BLaER1 treated with 17β-estradiol and CSF1 and Interleukin-3, amounts not matched to agents 10 nM and 100 nM (cell line): ENCODE results near the gene DYDC1.
"Not testable (repeated sequence)": the region's sequence is repeated elsewhere in the genome, so short reads cannot be mapped to it uniquely, and the experiment has no call there.

Experiments
- H3K27ac ChIP-seq, 11 experiments: shearing (Covaris generic); formaldehyde crosslinking; 2 replicates each; pipeline ENCODE4 v1.8.1; 2022
- H3K27me3 ChIP-seq, 11 experiments: shearing (Covaris generic); formaldehyde crosslinking; 2 replicates each; pipeline ENCODE4 v1.8.1; 2022
- H3K36me3 ChIP-seq, 11 experiments: shearing (Covaris generic); formaldehyde crosslinking; 2 replicates each; pipeline ENCODE4 v1.8.1; 2022
- H3K4me1 ChIP-seq, 10 experiments: shearing (Covaris generic); formaldehyde crosslinking; 2 replicates each; pipeline ENCODE4 v1.8.1; 2022
- H3K4me2 ChIP-seq, 11 experiments: shearing (Covaris generic); formaldehyde crosslinking; 2 replicates each; pipeline ENCODE4 v1.8.1; 2022
- H3K4me3 ChIP-seq, 10 experiments: shearing (Covaris generic); formaldehyde crosslinking; 2 replicates each; pipeline ENCODE4 v1.8.1; 2022
- H3K9ac ChIP-seq, 11 experiments: shearing (Covaris generic); formaldehyde crosslinking; 2 replicates each; pipeline ENCODE4 v1.8.1; 2022
- H3K9me3 ChIP-seq, 11 experiments: shearing (Covaris generic); formaldehyde crosslinking; replicated peaks in 1 of 11; 2 replicates each; pipeline ENCODE4 v1.8.1; 2022
- H4K20me1 ChIP-seq, 11 experiments: shearing (Covaris generic); formaldehyde crosslinking; 2 replicates each; pipeline ENCODE4 v1.8.1; 2022
- Cebpa-rat ChIP-seq, 11 experiments: shearing (Covaris generic); IDR thresholded peaks; 2 replicates each; pipeline ENCODE4 v1.8.1; 2022

DYDC1 gene

DNA sequence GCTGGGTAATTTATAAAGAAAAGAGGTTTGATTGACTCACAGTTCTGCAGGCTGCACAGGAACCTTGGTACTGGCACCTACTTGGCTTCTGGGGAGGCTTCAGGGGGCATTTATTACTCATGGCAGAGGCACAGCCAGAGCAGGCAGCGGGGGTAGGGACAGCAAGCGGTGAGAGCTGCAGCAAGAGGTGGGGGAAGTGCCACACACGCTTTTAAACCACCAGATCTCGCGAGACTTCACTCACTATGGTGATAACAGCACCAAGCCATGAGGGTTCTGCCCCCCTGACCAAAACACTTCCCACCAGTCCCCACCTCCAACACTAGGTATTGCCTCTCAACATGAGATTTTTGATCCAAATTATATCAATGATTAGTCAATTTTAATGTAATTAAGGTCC is 43.0 kb downstream of the DYDC1 start:
- Histone ChIP-seq H3K4me3 (no peak overlapping the region), H4K20me1 (no peaks in the 10 kb centered on the region), H3K4me2 (peak overlapping the region in 2 of 11 experiments; percentile 10 to 15; a peak in 2 of 22 replicates), H3K27me3 (no peaks in the 10 kb centered on the region), H3K9me3 (peaks cover 5 to 26% (median 13%) of the 10 kb centered on the region in 11 experiments; a peak in 20 of 22 replicates), H3K9ac (no peak overlapping the region), H3K4me1 (peaks cover 0 to 22% (median 8%) of the 10 kb centered on the region in 10 experiments; a peak in 10 of 20 replicates), H3K27ac (no peak overlapping the region), H3K36me3 (no peaks in the 10 kb centered on the region)
- TF ChIP-seq Cebpa-rat (IDR thresholded peaks at IDR 0.05), result no peak

DNA sequence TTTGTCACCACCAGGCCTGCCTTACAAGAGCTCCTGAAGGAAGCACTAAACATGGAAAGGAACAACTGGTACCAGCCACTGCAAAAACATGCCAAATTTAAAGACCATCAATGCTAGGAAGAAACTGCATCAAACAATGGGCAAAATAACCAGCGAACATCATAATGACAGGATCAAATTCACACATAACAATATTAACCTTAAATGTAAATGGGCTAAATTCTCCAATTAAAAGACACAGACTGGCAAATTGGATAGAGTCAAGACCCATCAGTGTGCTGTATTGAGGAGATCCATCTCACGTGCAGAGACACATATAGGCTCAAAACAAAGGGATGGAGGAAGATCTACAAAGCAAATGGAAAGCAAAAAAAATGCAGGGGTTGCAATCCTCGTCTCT is 50.6 kb downstream of the DYDC1 start:
- peaks cover 12 to 48% (median 23%) of the 10 kb centered on the region in 11 experiments; a peak in 19 of 22 replicates for H3K9me3 ChIP-seq
- not testable (repeated sequence) for H3K36me3 ChIP-seq, H3K9ac ChIP-seq, H3K27ac ChIP-seq, H3K27me3 ChIP-seq, H3K4me3 ChIP-seq, H4K20me1 ChIP-seq, H3K4me2 ChIP-seq, H3K4me1 ChIP-seq

DNA sequence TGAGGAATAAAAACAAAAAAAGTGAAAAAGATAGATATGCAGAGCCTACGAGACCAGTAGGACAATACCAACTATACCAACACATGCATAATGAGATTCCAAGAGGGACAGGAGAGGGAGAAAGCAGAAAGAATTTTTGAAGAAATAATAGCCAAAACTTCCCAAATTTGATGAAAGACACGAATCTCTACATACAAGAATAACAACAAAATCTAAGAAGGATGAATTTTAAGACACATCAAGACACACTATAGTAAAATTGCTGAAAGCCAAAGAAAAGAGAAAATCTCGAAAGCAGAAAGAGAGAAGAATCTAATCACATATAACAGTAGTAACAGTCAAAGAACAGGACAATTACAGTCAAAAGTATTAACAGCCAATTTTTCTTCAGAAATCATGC is 59.6 kb downstream of the DYDC1 start:
- Histone ChIP-seq H3K27me3 (no peaks in the 10 kb centered on the region), H3K4me3 (no peak overlapping the region), H3K4me2 (no peak overlapping the region), H3K4me1 (no peaks in the 10 kb centered on the region), H3K9me3 (peaks cover 12 to 65% (median 24%) of the 10 kb centered on the region in 11 experiments; a peak in 21 of 22 replicates), H3K36me3 (no peaks in the 10 kb centered on the region), H3K9ac (no peak overlapping the region), H4K20me1 (no peaks in the 10 kb centered on the region), H3K27ac (no peak overlapping the region)
- no peak for TF ChIP-seq Cebpa-rat (IDR thresholded peaks at IDR 0.05)

DNA sequence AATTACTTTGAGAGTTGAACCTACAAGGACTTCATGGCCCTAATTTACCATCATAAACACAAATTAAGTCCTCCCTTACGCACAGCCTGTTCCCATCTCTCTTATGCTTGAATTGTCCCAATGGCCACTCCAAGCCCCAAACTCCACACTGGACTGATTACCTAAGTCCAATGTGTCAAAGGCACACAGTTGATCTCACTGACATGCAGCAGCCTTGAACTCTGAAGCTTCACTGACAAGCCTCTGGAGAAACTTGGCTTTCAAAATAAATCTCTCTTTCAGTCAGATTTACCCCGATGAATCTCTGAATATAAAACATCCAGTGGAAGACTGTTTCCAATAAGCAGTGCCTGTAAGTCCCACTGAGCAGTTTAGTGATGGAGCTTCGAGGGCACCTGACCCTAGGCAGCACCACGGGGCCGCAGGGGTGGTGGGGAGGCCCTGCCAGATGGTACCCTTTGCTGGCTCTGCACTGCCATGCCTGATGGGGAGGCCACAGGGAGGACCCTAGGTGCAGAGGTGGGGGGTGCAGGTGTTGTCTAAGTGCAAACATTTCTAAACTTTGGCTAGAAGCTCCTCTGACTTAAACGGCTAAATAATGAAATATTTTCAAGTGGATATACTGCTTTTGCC is 63.8 kb downstream of the DYDC1 start:
- H3K9me3 ChIP-seq, result peaks cover 4 to 31% (median 9%) of the 10 kb centered on the region in 11 experiments; a peak in 18 of 22 replicates

GRCh38 chr10:80290474-80291220 is 65.9 kb downstream of the DYDC1 start:
- no peak overlapping the region for H3K4me2 ChIP-seq

More for the DNA sequence above, 63.8 kb downstream of the DYDC1 start:
- TF ChIP-seq Cebpa-rat (IDR thresholded peaks at IDR 0.05), result no peak
- no peaks in the 10 kb centered on the region for H4K20me1 ChIP-seq
- H3K4me1 ChIP-seq, result peaks cover 0 to 12% (median 8%) of the 10 kb centered on the region in 10 experiments; a peak in 13 of 20 replicates
- H3K9ac ChIP-seq, result no peak overlapping the region
- H3K4me2 ChIP-seq, result no peak overlapping the region
- no peaks in the 10 kb centered on the region for H3K27me3 ChIP-seq
- no peaks in the 10 kb centered on the region for H3K36me3 ChIP-seq
- no peak overlapping the region for H3K4me3 ChIP-seq
- no peak overlapping the region for H3K27ac ChIP-seq

GRCh38 chr10:80289451-80290287 is 66.9 kb downstream of the DYDC1 start, which contains the start of gene MAT1A:
Gene MAT1A, minus strand, starts transcription at chr10:80289658. Its CDS starts 235 bp downstream, at chr10:80289423.
- no peak within 1 kb of the TSS for H3K9ac ChIP-seq
- no peak for TF ChIP-seq Cebpa-rat (IDR thresholded peaks at IDR 0.05)
- peak within 1 kb of the TSS in 7 of 11 experiments; percentile 39 to 69 (median 56); a peak in 13 of 22 replicates for H3K4me2 ChIP-seq

More at GRCh38 chr10:80290474-80291220, 65.9 kb downstream of the DYDC1 start:
- Histone ChIP-seq H3K9me3 (peaks cover 0 to 10% (median 0%) of the 10 kb centered on the region in 11 experiments; a peak in 4 of 22 replicates), H3K27me3 (no peaks in the 10 kb centered on the region), H3K9ac (no peak overlapping the region), H3K4me1 (peaks cover 0 to 14% (median 9%) of the 10 kb centered on the region in 10 experiments; a peak in 13 of 20 replicates), H3K4me3 (no peak overlapping the region), H3K36me3 (no peaks in the 10 kb centered on the region), H4K20me1 (no peaks in the 10 kb centered on the region), H3K27ac (no peak overlapping the region)
- no peak for TF ChIP-seq Cebpa-rat (IDR thresholded peaks at IDR 0.05)

GRCh38 chr10:80288849-80289248 is 67.7 kb downstream of the DYDC1 start:
- Histone ChIP-seq H4K20me1 (no peaks in the 10 kb centered on the region), H3K4me1 (peaks cover 0 to 18% (median 9%) of the 10 kb centered on the region in 10 experiments; a peak in 13 of 20 replicates), H3K27me3 (no peaks in the 10 kb centered on the region), H3K9ac (no peak overlapping the region), H3K36me3 (no peaks in the 10 kb centered on the region), H3K9me3 (no peaks in the 10 kb centered on the region), H3K4me3 (no peak overlapping the region), H3K27ac (no peak overlapping the region), H3K4me2 (peak overlapping the region in 5 of 11 experiments; percentile 39 to 67 (median 56); a peak in 5 of 22 replicates)
- TF ChIP-seq Cebpa-rat (IDR thresholded peaks at IDR 0.05), result no peak

More at GRCh38 chr10:80289451-80290287, 66.9 kb downstream of the DYDC1 start, which contains the start of gene MAT1A:
- peaks cover 0 to 18% (median 9%) of the 10 kb centered on the region in 10 experiments; a peak in 13 of 20 replicates for H3K4me1 ChIP-seq
- H3K9me3 ChIP-seq, result 0 out of 22 replicates have a peak, but pooled peaks cover 0 to under 1% (median 0%) of the 10 kb centered on the region in 11 experiments
- H3K27ac ChIP-seq, result no peak within 1 kb of the TSS
- no peaks in the 10 kb centered on the region for H3K27me3 ChIP-seq
- H4K20me1 ChIP-seq, result no peaks in the 10 kb centered on the region
- no peak within 1 kb of the TSS for H3K4me3 ChIP-seq
- no peaks in the 10 kb centered on the region for H3K36me3 ChIP-seq
